ENCODE data around the gene IFNA6.

Gene IFNA6

DNA sequence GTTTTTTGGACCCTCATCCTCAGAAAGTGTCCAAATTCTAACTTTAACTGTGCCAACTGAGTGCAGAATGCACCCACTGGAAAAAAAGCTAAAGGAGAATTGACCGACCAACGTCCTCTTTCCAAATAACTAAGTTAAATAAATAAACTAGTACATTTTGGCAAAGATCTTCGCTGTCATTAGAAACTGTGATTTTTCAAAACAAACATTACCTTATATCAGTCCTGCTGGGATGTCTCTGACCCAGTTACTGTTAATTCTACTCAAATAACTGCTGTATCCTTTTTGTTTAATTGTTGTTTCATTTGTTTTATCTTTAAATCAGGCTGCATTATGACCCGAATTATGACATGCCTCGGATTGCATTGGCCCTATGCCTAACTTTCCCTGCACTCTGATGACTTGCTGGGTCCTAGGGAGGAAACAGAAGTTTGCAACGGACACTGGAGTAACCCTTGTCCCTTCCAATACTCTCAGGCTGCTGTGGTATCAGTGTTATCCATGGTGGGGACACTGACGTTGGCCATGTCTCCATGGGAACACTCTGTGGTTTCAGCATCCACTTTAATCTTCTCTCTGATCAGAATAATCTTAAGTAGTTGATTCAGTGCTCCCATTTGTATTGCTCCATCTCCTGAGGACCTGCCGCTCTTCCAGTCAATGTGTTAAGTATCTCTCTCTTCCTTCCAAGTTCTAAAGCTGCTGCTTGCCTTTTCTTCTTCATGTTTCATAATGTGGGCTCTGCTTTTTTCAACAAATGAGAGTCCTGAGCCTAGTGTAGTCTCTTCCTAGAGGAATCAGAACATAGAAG, 34.5 kb downstream of the IFNA6 start:
- TF ChIP-seq, protein P1, sequence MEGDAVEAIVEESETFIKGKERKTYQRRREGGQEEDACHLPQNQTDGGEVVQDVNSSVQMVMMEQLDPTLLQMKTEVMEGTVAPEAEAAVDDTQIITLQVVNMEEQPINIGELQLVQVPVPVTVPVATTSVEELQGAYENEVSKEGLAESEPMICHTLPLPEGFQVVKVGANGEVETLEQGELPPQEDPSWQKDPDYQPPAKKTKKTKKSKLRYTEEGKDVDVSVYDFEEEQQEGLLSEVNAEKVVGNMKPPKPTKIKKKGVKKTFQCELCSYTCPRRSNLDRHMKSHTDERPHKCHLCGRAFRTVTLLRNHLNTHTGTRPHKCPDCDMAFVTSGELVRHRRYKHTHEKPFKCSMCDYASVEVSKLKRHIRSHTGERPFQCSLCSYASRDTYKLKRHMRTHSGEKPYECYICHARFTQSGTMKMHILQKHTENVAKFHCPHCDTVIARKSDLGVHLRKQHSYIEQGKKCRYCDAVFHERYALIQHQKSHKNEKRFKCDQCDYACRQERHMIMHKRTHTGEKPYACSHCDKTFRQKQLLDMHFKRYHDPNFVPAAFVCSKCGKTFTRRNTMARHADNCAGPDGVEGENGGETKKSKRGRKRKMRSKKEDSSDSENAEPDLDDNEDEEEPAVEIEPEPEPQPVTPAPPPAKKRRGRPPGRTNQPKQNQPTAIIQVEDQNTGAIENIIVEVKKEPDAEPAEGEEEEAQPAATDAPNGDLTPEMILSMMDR (IDR thresholded peaks at IDR 0.05; ENCODE audit: borderline replicate concordance, control extremely low read depth, extremely low read depth, insufficient read depth, missing control alignments): no peak
- DNase-seq (ENCODE audit: low spot score): no peak
- in situ Hi-C loops (cut with MboI; ENCODE audit: low sequenced_read_pairs, unreplicated experiment): loop anchor here (25.0 kb wide), 1 partner anchor 471 kb away; no protein-coding TSS in a partner anchor

DNA sequence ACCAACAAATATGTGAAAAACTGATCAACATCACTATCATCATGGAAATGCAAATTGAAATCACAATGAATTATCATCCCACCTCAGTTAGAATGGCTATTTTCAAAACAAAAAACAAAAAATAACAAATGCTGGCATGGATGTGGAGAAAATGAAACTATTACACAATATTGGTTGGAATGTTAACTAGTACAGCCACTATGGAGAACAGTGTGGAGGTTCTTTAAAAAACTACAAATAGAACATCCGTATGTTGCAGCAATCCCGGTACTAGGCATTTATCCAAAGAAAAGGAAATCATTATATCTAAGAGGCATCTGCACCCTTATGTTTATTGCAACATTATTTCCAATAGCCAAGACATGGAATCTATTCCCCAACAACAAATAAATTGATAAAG, 36.5 kb downstream of the IFNA6 start:
- no peak for DNase-seq (ENCODE audit: low spot score)
- in situ Hi-C loops (cut with MboI; ENCODE audit: low sequenced_read_pairs, unreplicated experiment): loop anchor here (25.0 kb wide), 1 partner anchor 473 kb away; no protein-coding TSS in a partner anchor
- TF ChIP-seq, protein P1 (IDR thresholded peaks at IDR 0.05; ENCODE audit: borderline replicate concordance, control extremely low read depth, extremely low read depth, insufficient read depth, missing control alignments): no peak

DNA sequence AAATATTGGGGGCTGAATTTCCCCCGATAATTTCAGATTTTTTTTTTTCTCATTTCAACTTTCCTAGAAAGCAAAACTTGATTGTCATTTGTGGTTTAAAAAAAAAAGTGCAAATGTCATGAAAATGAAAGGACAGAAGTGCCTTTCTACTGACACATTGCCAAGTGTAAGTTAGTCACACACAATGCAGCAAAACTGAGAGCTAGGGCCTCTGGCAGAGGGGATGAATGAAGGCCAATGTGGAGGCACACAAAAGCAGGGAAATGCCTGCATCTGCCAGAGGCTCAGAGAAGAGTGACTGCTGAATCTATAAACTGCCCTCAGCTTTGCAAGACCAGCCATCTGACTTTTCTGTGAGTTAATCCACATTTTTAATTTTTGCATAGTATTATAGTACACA, 38.8 kb downstream of the IFNA6 start:
- TF ChIP-seq, protein P1 (IDR thresholded peaks at IDR 0.05; ENCODE audit: borderline replicate concordance, control extremely low read depth, extremely low read depth, insufficient read depth, missing control alignments): no peak
- DNase-seq (ENCODE audit: low spot score): no peak
- in situ Hi-C loops (cut with MboI; ENCODE audit: low sequenced_read_pairs, unreplicated experiment): loop anchor here (25.0 kb wide), 1 partner anchor 475 kb away; no protein-coding TSS in a partner anchor

DNA sequence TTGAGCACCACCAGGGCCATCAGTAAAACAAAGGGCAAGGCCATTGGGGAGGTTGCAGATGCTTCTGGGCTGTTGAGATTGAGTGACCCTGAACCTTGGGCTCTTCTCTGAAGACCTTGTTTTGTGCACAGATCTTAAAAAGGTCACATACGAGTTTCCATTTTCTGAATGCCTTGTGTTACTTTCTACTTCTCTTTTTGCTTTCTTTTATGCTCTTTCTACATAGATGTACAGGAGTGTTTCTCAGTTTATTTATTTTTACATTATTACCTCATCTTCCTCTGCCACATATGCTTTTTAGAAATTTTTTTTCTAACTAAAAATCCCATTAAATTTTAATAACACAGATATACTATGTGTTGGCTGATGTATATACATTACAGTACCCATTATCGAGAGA, 45.5 kb downstream of the IFNA6 start, which contains the start of gene IFNA5:
Gene IFNA5, minus strand, starts transcription at position 101 of the 400 bp plus-strand sequence. Its CDS starts 57 bp downstream, at position 44.
- TF ChIP-seq, protein P1 (IDR thresholded peaks at IDR 0.05; ENCODE audit: borderline replicate concordance, control extremely low read depth, extremely low read depth, insufficient read depth, missing control alignments): no peak
- in situ Hi-C loops (cut with MboI; ENCODE audit: low sequenced_read_pairs, unreplicated experiment): loop anchor here (25.0 kb wide), 1 partner anchor 482 kb away; no protein-coding TSS in a partner anchor

More for the DNA sequence above, 45.5 kb downstream of the IFNA6 start, which contains the start of gene IFNA5:
- DNase-seq (ENCODE audit: low spot score): no peak
